ENCODE results near the gene VPS52.

Gene VPS52

DNA sequence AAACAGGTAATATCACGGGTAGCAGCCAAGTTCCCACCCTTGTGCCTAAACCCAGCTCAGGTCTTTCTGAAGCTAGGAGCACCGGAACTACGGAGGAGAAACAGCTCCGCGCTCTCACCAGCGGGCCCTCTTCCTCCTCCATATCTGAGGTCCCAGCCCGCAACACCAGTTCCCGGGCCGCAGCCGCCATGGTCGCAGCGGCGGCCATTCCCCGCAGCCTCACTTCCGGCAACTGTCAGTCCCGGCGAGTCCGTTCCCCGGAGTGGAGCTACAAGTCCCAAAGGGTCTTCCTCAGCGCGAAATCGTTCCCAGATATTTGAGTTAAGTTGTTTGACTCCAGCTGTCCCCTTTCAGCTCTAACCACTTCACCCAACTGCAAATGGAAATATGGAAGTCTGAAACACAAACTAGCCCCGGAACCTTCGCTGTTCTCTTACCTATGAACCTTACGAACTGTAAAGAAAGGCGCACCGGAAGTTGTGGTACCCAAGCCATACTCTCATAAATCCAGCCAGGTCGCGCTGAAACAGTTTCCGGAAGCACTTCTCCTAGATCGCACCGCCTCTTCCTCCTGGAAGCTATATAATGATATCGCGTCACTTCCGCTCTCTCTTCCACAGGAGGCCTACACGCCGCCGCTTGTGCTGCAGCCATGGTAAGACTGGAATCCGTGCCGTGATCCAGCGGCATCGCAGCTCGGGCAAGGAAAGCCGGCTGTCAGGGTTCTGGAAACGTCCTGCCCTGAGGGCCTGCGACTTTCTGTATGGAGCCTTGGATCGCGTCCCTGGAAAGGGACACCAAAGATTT, at the start of gene VPS52, which contains the start of gene RPS18:
Gene VPS52, minus strand, starts transcription at position 409 of the 807 bp plus-strand sequence. Its CDS starts 201 bp downstream, at position 208.
Gene RPS18, plus strand, starts transcription at position 608 of the 807 bp plus-strand sequence. Its CDS starts 45 bp downstream, at position 653.
- DNase-seq: peak; percentile 78

- no peak for DNase-seq
Measured at GRCh38 chr6:33321227-33321626, 49.6 kb upstream of the VPS52 start.

DNA sequence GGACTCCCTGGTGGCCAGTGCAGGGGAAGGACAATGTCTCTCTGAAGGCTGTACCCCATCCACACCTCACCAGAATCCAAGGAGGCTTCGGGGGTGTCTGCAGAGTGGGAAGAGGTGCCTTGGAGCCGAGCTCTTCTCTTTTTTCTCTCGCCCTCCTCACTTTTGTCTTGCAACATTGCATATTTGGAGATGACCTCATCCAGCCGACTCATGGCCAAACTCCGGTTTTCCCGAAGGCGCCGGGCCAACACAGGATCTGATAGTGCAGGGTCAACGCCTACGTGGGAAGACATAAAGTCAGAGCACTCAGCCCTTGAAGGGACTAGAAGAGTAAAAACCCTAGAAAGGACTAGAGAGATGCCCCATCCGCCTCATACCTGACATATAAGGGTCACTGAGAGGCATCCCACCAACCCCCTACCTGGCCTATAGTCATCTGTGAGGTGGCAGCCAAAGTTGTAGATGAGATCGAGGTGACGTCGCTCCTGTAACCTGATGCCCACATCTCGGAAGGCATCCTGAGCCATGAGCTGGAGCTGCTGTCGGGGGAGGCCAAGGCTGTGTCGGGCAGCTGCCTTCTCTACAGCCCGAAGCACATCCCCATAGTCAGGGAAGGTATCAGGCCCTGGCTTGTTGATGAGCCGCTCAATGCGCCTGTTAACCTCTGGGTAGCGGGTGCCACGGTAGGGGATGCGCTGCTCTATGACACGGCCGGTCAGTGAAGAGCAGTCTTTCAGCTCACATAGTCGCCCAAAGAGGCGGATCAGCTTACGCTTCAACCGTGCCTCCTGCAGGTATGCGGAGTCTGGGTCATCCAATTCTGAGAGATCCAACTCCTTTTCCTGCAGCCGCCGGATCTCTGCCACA, 48.9 kb upstream of the VPS52 start:
- DNase-seq: no peak

GRCh38 chr6:33319939-33320314, 48.3 kb upstream of the VPS52 start:
- no peak for DNase-seq

GRCh38 chr6:33318426-33319073, 46.9 kb upstream of the VPS52 start:
- no peak for DNase-seq

- DNase-seq: peak; percentile 88
Measured at GRCh38 chr6:33317669-33318425, 46.2 kb upstream of the VPS52 start, which contains the start of gene ZBTB22. Gene ZBTB22 (minus strand): TSS chr6:33317744. CDS start chr6:33316916, 828 bp downstream.

GRCh38 chr6:33317419-33317668, 45.7 kb upstream of the VPS52 start:
- no peak for DNase-seq

DNA sequence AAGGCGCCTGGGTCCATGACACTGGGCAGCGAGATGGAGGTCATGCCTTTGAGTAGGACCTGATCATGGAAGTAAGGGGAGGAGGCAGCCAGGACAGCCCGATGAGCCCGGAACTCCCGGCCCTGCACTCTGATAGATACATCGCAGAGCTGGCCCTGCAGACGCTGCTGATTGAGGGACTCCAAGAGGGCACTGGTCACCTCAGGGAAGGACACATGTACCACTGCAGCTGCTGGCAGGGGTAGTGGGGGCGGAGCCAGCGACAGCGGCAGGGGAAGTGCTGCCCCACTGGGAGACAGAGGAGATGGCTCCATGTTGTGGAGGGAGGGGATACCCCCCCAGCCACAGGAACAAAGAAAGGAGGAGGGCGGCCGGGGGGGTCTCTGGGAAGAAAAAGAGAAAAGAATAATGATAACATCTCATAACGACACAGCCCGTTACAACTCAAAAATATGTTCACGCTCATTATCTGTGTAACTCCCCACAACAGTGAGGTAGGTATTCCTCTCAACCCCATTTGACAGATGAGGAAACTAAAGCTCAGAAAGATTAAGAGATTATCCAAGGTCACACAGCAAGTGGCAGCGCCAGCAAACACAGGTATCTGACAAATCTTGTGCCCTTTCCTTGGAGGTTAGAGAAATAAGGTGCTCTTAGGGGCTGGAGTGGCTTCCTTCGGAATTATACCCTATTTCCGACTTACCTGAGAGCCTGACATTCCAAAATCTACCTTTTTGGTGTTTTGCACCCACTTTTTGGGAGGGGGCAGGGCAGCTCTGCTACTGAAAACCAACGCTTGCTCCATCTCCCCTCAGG, 45.1 kb upstream of the VPS52 start:
- DNase-seq: no peak

DNA sequence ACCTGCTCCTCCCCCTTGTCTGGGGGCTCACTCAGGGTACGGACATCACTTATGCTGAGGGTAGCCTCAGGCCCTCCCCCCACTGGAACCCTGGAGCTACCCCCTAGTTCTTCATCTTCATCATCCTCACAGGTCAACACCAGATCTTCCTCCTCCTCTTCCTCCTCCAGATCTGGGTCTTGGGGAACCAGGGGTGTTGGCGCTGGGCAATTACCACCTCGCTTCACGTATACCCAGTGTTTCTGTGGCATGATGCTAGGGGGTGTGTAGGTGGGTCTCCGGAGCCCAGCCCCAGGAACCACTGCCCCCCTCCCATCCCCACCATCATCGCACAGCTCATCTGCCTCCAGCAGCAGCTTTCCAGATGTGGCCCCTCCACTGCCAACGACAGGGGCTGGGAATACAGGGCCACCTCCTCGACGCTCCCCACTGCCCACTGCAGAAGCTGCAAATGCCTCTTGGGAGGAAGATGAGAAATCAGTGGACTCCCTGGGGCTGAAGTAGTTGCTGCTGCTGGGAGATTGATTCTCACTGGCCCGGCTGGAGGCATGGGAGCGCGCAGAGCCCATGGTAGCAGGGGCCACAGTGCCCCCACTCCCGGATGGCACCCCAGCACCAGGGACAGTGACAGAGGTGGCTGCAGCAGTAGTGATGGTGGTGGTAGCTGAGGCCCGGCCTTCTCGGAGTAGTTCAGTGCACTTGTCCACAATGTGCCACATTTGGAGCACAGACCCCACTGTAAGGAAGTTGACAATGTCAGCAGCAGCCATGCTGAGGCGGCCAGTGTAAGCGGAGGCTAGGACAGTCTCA, 44.3 kb upstream of the VPS52 start:
- DNase-seq: no peak

DNA sequence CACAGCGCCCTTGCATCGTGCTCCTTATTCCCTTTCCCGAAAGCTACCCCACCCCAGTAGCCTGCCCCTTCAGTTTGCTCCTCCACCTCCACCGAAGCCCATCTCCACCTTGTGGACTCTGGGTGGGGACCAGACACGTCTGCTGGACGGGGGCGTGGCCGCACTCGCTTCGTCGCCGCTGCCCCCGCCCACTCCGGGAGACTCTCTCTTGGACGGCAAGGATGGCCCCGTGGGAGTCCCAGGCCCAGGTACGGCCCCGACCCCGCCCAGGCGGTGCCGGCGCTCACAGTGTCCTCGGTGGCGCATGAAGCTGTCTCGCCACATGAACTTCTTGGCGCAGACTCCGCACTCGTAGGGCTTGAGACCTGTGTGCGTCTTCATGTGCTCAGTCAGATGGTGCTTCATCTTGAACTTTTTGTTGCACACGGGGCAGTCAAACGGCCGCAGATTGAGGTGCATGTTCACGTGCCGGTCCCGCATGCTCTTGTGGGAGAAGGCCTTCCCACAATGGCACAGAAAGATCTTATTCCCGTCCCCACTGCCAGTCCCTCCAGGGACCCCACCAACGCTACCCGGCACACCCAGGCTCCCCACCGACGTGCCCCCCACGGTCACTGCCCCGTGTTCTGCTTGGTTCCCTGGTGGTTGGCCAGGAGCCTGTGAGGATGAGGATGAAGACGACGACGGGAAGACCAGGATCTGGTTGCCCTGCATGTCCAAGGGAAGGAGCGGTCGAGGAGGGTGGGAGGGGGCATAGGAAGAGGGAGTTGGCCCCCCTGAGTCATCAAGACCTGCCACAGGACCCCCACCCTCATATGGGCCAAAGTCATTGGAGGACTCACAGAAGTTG, 43.5 kb upstream of the VPS52 start:
- no peak for DNase-seq

GRCh38 chr6:33314515-33314942, 42.9 kb upstream of the VPS52 start:
- DNase-seq: no peak

DNA sequence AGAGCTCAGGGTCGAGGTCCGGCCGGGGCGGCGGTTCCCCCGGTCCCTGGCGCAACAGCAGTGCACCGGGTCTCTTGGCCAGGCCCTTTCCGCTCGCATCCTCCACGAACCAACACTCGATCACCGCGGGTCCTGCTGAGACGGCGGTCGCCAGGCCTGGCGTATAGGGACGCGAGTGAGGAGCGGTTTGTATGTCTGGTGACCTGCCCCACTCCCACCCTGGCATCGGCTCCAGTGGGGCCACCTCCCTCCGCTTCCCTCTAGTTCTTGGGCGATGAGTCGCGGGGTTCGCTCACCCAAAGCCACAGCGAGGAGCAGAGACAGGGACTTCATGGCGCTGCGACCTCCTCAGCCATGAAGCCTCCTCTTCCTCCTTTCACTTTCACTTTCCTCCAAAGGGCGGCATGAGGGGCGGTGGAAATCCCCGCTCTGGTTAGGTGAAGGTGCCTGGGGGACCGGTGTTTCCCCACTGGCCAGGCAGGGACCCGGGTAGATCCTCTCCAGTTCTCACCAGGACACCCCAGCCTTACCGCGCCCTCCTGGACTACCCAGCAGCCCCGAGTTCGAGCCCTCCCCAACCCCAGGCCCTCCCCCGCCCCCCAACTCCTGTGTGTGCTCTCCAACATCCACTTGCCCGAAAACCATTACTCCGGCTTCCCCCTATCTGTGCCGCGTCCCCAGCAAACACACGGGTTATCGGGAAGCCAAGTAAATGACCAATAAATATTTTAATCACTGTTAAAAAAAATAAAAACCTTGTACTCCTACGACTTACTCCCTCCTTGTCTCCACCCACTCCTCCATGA, 42.2 kb upstream of the VPS52 start, which contains the start of gene TAPBP:
Gene TAPBP, minus strand, starts transcription at position 370 of the 806 bp plus-strand sequence. Its CDS starts 37 bp downstream, at position 333.
- no peak for DNase-seq

- DNase-seq: no peak
Measured at GRCh38 chr6:33313105-33313708, 41.5 kb upstream of the VPS52 start.

GRCh38 chr6:33312361-33313104, 40.9 kb upstream of the VPS52 start:
- DNase-seq: no peak

GRCh38 chr6:33306356-33306755, 34.7 kb upstream of the VPS52 start:
- no peak for DNase-seq

DNA sequence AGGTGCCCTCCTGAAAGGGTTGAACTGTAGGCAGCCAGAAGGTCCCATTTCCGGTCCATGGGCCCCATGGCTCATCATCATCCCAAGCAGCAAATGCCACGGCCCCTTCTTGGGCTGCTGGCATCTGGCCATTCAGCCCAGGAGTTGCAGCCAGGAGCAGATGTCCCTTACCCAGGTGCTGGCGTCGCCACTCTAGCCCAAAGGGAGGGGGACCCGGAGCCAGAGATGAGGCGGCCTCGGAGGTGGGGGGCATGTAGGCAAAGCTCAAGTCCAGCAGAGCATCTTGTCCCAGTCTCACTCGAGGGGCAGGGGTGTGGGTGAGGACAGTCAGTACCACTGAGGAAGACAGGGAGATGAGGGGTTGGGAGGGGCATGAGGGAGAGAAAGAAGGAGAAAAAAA, 33.4 kb upstream of the VPS52 start:
- no peak for DNase-seq

- no peak for DNase-seq
Measured at GRCh38 chr6:33304216-33304615, 32.5 kb upstream of the VPS52 start.

- DNase-seq: no peak
Measured at GRCh38 chr6:33301877-33302276, 30.2 kb upstream of the VPS52 start.
